DMS53 treated with DMSO at 0.1 percent for 48 hours (cell line): ENCODE measurements around the gene RNF175.

Experiments used
- DNase-seq: peaks from one replicate; lab custom pipeline; 2025; ENCODE audit not compliant: unreplicated experiment; lab: John Stamatoyannopoulos, UW

The RNF175 gene

DNA sequence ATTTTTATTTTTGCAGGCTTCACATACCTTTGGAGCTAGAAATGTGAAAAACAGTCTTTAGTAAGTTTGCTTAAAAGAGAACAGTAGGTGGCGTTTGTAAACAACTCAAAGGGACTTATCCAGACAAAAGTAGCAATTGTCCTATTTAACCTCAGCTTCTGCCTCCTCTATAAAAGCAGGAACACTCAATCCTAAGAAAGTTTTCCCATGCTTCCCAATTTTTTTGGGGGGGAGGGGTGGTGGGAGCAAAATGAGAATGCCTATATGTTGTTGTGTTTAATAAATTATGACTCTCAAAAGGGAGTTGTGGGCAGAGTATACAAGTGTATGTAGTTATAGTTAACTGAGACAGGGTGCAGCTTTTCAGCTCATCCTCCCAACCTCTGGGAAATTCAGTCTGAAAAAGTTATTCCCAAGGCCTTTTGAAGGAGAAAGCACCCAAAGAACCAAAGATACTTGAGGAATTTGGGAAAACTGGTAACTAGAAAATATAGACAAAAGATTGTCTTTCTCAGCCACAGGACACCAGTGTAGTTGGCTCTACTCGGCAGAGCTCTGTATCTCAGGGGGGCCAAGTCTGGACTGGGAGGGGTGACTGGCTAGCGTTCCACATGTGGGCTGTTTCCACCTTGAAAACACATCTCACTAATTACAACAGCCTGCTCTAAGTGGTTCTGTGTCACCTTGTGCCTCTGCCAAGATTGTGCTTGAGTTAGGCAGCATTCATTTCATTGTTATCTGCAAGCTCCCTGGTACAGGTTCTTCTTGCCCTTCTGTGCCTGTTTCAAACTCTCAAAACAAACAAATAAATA lies 26.3 kb upstream of the RNF175 start:
- peak; percentile 23 for DNase-seq

DNA sequence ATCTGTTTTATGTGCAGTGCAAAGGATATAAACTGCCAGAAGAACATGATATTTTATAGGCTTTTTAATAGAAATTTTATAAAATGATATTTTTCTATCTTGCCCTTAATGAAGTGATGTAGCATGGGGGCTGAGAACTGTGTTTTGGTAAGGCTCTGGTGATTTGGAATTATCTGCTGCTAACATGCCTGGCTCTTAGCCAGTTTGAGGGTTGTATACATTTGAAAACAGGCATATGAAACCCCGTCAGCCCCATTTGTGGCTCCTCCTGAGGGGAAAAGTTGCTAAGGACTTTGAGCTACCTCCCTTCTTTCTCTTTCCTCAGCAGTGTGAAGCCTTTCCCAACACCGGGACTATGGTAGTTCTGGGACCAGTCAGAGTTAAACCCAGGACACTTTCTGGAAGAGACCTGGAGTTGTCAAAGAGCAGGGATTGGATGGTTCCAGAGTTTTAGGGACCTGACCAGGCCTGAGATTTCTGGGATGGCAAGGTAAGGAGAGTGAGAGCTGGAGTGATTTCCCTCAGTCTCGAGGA lies 24.4 kb upstream of the RNF175 start:
- DNase-seq: no peak

GRCh38 chr4:153782581-153782980 lies 22.8 kb upstream of the RNF175 start:
- DNase-seq: no peak

GRCh38 chr4:153781717-153782416 lies 22.0 kb upstream of the RNF175 start:
- no peak for DNase-seq

- DNase-seq: no peak
These were observed 21.5 kb upstream of the RNF175 start for GRCh38 chr4:153781280-153781679.

DNA sequence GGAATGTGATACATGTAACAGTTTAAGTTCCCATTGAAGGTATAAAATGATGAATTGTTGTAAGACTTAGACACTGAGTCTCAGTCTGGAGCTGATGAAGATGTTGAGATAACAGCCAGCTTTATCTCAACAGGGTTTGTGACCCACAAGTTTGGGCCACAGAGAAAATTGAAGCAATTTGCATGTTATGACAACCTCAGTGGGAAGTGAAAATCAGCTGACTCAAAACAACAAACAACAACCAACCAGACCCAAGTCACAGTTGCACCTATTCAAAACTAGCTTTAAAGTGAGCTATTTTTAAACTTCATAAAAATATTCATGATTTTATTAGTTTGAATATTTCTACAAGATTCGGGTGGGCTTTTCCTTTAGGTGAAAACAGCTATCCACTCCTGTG lies 21.1 kb upstream of the RNF175 start:
- DNase-seq: no peak

DNA sequence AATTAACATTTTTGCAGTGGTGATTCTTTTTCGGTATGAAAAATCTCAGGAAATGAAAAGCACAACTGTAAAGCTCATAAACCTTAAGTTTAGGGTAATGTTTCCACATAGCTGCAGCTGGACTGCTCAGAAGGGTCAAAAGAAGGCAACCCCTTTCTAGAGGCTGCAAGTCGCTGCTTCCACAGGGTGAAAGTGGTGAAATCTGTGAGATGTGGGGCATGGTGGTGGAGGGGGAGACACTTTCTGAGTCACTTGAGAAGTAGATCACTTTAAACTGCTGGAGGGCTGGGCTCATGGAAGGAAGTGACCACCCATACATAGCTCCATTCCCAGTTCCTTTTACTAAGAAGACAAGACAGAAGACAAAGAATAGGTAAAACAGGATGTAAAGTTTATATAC lies 20.4 kb upstream of the RNF175 start:
- DNase-seq: no peak

GRCh38 chr4:153778383-153778782 lies 18.6 kb upstream of the RNF175 start:
- DNase-seq: no peak

DNA sequence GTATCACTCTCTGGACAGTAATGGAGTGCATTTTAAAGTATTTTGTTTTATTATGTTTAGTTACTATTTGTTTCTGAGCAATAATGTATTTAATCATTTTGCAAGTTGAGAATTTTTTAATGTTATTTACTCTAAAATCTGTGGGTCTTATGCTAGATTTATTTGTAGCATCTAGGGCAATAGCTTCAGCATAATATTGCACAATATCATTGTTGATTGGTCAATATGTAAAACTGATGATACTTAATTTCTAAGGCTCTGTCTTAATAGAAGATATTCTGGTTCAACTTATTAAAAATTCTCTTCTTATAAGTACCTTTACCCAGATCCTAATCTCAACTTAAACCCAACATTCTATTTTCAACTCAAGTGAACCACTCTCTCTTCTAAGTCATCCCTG lies 17.6 kb upstream of the RNF175 start:
- DNase-seq: no peak

DNA sequence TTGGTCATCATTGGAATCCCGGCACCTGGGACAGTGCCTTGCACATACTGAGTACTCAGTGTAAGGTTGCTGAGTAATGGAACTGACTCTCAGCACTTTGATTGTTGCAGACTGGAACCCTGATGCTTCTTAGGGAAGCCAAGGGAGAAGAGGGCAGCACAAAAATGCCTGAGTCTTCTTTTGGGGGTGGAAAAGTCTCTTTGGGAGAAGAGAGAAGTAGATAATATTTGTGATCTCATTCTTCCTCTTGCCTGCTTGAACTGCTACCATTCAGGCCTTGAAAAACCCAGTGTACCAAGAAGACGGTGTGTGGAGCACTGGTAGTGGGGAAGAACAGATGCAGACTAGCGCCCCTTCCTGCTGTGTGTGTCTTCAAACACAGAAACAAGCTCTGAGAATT lies 16.8 kb upstream of the RNF175 start:
- DNase-seq: no peak

GRCh38 chr4:153773236-153773690 lies 13.4 kb upstream of the RNF175 start:
- no peak for DNase-seq

DNA sequence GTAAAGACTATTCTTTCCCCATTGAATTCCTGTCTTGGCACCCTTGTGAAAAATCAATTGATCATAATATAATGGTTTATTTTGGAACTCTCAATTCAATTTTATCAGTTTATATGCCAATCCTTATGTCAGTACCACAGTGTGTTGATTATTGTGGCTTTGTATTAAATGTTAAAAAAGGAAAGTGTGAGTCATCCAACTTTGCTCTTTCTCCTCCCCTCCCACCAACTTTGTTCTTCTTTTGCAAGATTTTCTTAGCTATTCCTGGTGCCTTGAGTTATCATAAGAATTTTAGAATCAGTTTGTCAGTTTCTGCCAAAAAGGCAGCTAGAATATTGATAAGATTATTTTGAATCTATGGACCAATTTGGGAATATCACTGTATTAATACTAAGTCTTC lies 11.2 kb upstream of the RNF175 start:
- DNase-seq: no peak

GRCh38 chr4:153766758-153767157 lies 6.9 kb upstream of the RNF175 start:
- no peak for DNase-seq

DNA sequence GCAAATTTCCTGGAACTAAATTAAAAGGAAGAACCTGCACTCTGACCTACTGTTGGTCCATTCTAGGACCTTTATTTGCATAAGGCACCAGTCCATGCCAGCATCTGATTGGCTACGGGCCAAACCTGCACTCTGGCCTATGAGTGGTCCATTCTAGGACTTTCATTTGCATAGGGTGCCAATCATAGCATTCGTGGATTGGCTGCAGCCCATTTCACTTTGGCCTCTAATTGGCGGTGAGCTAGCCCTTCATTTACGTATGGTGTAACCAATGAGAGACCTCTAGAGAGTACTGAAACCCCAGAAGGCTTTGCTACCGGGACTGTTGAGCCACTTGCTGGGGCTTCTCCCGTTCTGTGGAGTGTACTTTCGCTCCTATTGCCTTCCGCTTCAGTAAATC lies 6.1 kb upstream of the RNF175 start:
- DNase-seq: no peak

DNA sequence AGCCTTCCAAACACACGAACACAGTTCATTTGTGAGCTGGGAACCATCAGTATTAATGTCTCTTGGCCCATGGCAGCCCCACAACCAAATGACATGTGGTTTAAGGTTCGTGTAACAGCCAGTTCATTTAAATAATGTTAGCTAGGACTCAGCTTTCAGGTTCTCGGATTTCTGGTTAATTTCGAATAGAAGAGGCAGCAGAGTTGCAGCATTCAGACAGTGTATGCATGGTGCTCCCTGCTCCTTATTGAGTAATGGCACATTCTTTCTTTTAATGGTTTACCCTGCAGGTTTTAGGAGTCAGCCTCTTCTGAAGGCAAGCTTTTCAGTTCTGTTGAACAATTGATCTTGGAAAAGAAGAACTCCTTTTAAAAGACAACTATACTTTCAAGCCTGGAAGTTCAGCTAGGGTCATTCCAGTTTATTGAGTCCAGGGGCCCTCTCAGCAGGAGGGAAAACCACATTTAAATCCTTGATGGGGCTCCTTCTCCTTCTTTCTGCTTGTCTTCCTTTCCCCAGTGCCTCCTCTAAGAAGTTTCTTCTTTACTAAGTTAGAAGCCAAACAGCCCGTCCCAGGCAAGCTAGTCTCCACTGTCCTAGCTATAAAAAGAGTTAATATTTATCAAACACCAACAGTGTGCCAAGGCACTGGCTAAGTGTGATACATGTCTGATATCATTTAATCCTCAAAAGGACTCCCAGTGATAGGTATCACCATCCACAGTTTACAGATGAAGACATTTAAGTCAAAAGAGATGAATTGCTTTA lies 5.0 kb upstream of the RNF175 start:
- no peak for DNase-seq

GRCh38 chr4:153763404-153763803 lies 3.6 kb upstream of the RNF175 start:
- DNase-seq: no peak

DNA sequence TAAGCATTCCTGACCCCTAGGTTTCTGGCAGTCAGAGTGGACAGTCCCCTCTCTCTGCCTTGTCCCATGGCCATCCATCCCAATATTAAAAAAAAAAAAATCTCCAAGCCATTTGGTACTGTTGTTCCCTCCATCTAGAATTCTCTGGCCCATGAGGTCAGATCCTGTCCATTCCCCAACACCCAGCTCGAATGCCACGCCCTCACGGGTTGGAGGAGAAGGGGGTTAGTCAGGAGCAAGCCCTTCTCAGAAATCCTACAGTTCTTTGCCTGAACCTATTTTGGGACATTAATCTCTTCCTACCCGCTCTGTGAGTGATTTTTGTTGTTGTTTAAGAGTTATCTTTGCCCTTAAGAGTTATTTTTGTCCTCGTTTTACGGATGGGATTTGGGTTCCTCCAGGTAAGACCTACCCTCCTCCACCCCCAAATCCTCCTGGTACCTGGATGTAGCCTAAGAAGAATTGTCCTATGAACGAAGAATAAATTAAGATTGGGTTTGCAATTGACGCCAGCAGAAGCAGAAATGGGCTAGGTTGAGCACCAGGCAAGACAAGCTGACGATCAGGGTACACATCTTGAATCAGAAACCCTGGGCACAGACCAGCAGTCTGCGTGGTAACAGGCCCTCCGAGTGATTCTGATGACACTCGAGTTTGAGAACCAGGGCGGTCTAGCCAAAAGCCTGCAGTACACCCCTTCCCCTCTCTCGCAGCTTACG lies 977 bp downstream of the RNF175 start:
- DNase-seq: no peak

- DNase-seq: no peak
These were observed 1.7 kb downstream of the RNF175 start for GRCh38 chr4:153758136-153758535.

GRCh38 chr4:153757407-153757806 lies 2.4 kb downstream of the RNF175 start:
- no peak for DNase-seq

DNA sequence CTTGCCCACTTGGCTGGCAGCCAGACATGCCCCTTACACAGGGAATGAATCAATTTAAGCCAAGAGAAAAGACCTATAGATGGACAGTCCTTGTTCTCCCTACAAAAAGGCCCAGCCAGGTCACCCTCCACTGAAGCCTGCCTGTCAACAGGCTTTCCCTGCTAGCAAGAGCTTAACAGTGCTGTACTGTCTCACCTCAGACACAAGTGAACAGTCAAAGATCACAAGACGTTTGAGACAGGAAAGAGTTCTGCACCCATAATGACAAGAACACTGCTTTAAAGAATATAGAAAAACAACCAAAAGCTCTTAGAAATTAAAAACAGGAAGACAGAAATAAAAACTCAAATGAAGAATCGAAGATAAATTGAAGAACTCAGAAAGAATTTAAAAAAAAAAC lies 4.6 kb downstream of the RNF175 start:
- DNase-seq: no peak
